ENCODE results near the gene CD79B. TPM values are rescaled to one million over a fixed set of nuclear protein-coding genes. Genes with fewer than 3 reads are reported as not detected.
A peak's percentile ranks its signal among the peaks of the same experiment; 100 is the strongest.

Gene CD79B
- total RNA-seq, 1 donor from 2014 or later, result not detected

GRCh38 chr17:63940584-63940983 is 8.5 kb upstream of the CD79B start:
- H3K27ac ChIP-seq, result no peak overlapping the region
- Mint-ChIP-seq H3K4me1 (peaks cover 34% of the 10 kb centered on the region), H3K4me3 (no peak overlapping the region), H3K27me3 (ENCODE audit: insufficient read depth, low read depth) (no peaks in the 10 kb centered on the region), H3K27ac (no peak overlapping the region), H3K36me3 (no peaks in the 10 kb centered on the region), H3K9me3 (no peaks in the 10 kb centered on the region)
- no peaks in the 10 kb centered on the region for H4K20me1 ChIP-seq (ENCODE audit: low read depth)
- no peak overlapping the region for H3K4me2 ChIP-seq
- peaks cover 8% of the 10 kb centered on the region for H3K4me1 ChIP-seq
- no peak overlapping the region for H3K4me3 ChIP-seq
- no peaks in the 10 kb centered on the region for H3K9me3 ChIP-seq (ENCODE audit: low read depth)
- no peaks in the 10 kb centered on the region for H3F3A ChIP-seq (ENCODE audit: low read depth)
- no peak overlapping the region for H3K9ac ChIP-seq
- no peak overlapping the region for H2AFZ ChIP-seq (replicated peaks)
- H3K79me2 ChIP-seq (ENCODE audit: low read depth), result no peaks in the 10 kb centered on the region
- no peaks in the 10 kb centered on the region for H3K36me3 ChIP-seq
- no peaks in the 10 kb centered on the region for H3K27me3 ChIP-seq
- TF ChIP-seq EZH2 (IDR thresholded peaks at IDR 0.05) (no peak), EZH2phosphoT487 (IDR thresholded peaks at IDR 0.05) (no peak)
- TF ChIP-seq, protein P1, sequence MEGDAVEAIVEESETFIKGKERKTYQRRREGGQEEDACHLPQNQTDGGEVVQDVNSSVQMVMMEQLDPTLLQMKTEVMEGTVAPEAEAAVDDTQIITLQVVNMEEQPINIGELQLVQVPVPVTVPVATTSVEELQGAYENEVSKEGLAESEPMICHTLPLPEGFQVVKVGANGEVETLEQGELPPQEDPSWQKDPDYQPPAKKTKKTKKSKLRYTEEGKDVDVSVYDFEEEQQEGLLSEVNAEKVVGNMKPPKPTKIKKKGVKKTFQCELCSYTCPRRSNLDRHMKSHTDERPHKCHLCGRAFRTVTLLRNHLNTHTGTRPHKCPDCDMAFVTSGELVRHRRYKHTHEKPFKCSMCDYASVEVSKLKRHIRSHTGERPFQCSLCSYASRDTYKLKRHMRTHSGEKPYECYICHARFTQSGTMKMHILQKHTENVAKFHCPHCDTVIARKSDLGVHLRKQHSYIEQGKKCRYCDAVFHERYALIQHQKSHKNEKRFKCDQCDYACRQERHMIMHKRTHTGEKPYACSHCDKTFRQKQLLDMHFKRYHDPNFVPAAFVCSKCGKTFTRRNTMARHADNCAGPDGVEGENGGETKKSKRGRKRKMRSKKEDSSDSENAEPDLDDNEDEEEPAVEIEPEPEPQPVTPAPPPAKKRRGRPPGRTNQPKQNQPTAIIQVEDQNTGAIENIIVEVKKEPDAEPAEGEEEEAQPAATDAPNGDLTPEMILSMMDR (IDR thresholded peaks at IDR 0.05), result no peak
- no peak for DNase-seq (ENCODE audit: low spot score)

DNA sequence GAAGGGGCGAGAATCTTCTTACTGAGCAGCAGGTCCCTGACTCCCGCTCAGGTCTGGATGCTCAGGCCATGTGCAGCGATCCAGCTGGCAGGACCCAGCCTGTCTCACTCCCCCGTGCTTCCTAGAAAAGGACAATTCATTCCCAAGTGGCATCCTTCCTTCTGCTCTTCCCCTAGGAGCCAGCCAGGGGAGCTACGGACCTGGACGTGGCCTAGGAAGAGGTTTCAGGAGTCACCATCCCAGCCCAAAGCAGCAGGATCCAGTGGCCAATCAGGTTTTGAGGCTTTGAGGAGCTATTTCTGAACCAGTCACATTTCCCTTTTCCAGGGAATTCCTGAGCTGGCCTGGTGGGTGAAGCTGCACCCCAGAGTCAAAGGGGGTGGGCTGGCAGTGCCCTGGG is 7.8 kb upstream of the CD79B start:
- Histone ChIP-seq H2AFZ (replicated peaks) (no peak overlapping the region), H3K4me1 (peaks cover 8% of the 10 kb centered on the region), H3K79me2 (ENCODE audit: low read depth) (no peaks in the 10 kb centered on the region), H3K9me3 (ENCODE audit: low read depth) (no peaks in the 10 kb centered on the region), H3F3A (ENCODE audit: low read depth) (no peaks in the 10 kb centered on the region), H3K27ac (no peak overlapping the region), H3K36me3 (no peaks in the 10 kb centered on the region), H3K4me2 (no peak overlapping the region), H3K9ac (no peak overlapping the region), H4K20me1 (ENCODE audit: low read depth) (no peaks in the 10 kb centered on the region), H3K4me3 (no peak overlapping the region), H3K27me3 (no peaks in the 10 kb centered on the region)
- H3K4me1 Mint-ChIP-seq, result peaks cover 29% of the 10 kb centered on the region
- H3K27ac Mint-ChIP-seq, result peak overlapping the region; percentile 72
- TF ChIP-seq, protein P1 (IDR thresholded peaks at IDR 0.05), result no peak
- TF ChIP-seq EZH2phosphoT487 (IDR thresholded peaks at IDR 0.05) (no peak), EZH2 (IDR thresholded peaks at IDR 0.05) (no peak)
- H3K27me3 Mint-ChIP-seq (ENCODE audit: insufficient read depth, low read depth), result no peaks in the 10 kb centered on the region
- no peak for DNase-seq (ENCODE audit: low spot score)
- H3K36me3 Mint-ChIP-seq, result no peaks in the 10 kb centered on the region
- H3K4me3 Mint-ChIP-seq, result no peak overlapping the region
- H3K9me3 Mint-ChIP-seq, result no peaks in the 10 kb centered on the region

DNA sequence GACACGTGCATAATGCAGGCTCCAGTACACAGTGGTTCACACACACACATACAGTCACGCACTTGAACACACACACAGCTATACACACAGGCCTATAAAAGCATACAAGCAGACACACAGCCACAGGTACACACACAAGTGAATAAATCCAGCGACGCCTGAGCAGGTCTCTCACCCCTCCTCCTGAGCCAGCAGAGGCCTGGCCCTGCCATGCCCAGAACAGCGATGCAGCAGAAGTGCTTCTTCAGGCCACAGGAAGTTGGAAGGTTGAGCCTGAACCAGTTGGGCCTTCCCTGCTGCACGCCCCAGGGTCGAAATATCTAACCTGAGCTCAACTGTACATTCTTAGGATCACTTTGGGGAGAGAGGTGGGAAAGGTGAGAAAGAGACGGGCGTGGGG is 7.3 kb upstream of the CD79B start:
- DNase-seq (ENCODE audit: low spot score), result no peak

More for the DNA sequence above, 7.3 kb upstream of the CD79B start:
- H3K27ac ChIP-seq, result no peak overlapping the region
- no peak overlapping the region for H3K4me2 ChIP-seq
- Mint-ChIP-seq H3K27ac (peak overlapping the region; percentile 72), H3K4me3 (peak overlapping the region; percentile 54), H3K27me3 (ENCODE audit: insufficient read depth, low read depth) (no peaks in the 10 kb centered on the region), H3K9me3 (no peaks in the 10 kb centered on the region), H3K4me1 (peaks cover 29% of the 10 kb centered on the region), H3K36me3 (no peaks in the 10 kb centered on the region)
- no peak overlapping the region for H2AFZ ChIP-seq (replicated peaks)
- H4K20me1 ChIP-seq (ENCODE audit: low read depth), result no peaks in the 10 kb centered on the region
- H3K9ac ChIP-seq, result no peak overlapping the region
- H3K79me2 ChIP-seq (ENCODE audit: low read depth), result no peaks in the 10 kb centered on the region
- H3K4me3 ChIP-seq, result no peak overlapping the region
- no peaks in the 10 kb centered on the region for H3K27me3 ChIP-seq
- no peaks in the 10 kb centered on the region for H3K36me3 ChIP-seq
- TF ChIP-seq, protein P1 (IDR thresholded peaks at IDR 0.05), result no peak
- TF ChIP-seq EZH2 (IDR thresholded peaks at IDR 0.05), result no peak
- no peaks in the 10 kb centered on the region for H3K9me3 ChIP-seq (ENCODE audit: low read depth)
- no peaks in the 10 kb centered on the region for H3F3A ChIP-seq (ENCODE audit: low read depth)
- H3K4me1 ChIP-seq, result peaks cover 8% of the 10 kb centered on the region

All from neural progenitor cell (in vitro differentiated cells).